ENCODE measurements around the gene SUSD1.
A peak's percentile ranks its signal among the peaks of the same experiment; 100 is the strongest.

Gene SUSD1

GRCh38 chr9:112115970-112116753 lies 58.9 kb downstream of the SUSD1 start:
- no peak for TF ChIP-seq CTCF (IDR thresholded peaks at IDR 0.05; ENCODE audit: low read depth, low read length, missing control alignments)
- H3K4me3 ChIP-seq (replicated peaks; ENCODE audit: low read depth, low read length) = no peak overlapping the region
- no peak for DNase-seq (ENCODE audit: extremely low read depth, low read depth)

GRCh38 chr9:112115109-112115508 lies 60.0 kb downstream of the SUSD1 start:
- no peak for TF ChIP-seq CTCF (IDR thresholded peaks at IDR 0.05; ENCODE audit: low read depth, low read length, missing control alignments)
- DNase-seq (ENCODE audit: extremely low read depth, low read depth) = no peak

GRCh38 chr9:112112941-112113681 lies 62.0 kb downstream of the SUSD1 start:
- TF ChIP-seq CTCF (IDR thresholded peaks at IDR 0.05; ENCODE audit: low read depth, low read length, missing control alignments) = peak; percentile 36
- H3K4me3 ChIP-seq (replicated peaks; ENCODE audit: low read depth, low read length) = no peak overlapping the region
- peak; percentile 5 for DNase-seq (ENCODE audit: extremely low read depth, low read depth)

More at GRCh38 chr9:112115109-112115508, 60.0 kb downstream of the SUSD1 start:
- H3K4me3 ChIP-seq (replicated peaks; ENCODE audit: low read depth, low read length) = no peak overlapping the region

GRCh38 chr9:112112519-112112918 lies 62.6 kb downstream of the SUSD1 start:
- TF ChIP-seq CTCF (IDR thresholded peaks at IDR 0.05; ENCODE audit: low read depth, low read length, missing control alignments) = no peak
- peak; percentile 56 for DNase-seq (ENCODE audit: extremely low read depth, low read depth)
- no peak overlapping the region for H3K4me3 ChIP-seq (replicated peaks; ENCODE audit: low read depth, low read length)

GRCh38 chr9:112111461-112111860 lies 63.6 kb downstream of the SUSD1 start:
- TF ChIP-seq CTCF (IDR thresholded peaks at IDR 0.05; ENCODE audit: low read depth, low read length, missing control alignments) = no peak
- no peak overlapping the region for H3K4me3 ChIP-seq (replicated peaks; ENCODE audit: low read depth, low read length)
- no peak for DNase-seq (ENCODE audit: extremely low read depth, low read depth)

- H3K4me3 ChIP-seq (replicated peaks; ENCODE audit: low read depth, low read length) = no peak overlapping the region
- DNase-seq (ENCODE audit: extremely low read depth, low read depth) = no peak
- TF ChIP-seq CTCF (IDR thresholded peaks at IDR 0.05; ENCODE audit: low read depth, low read length, missing control alignments) = no peak
These were observed 64.4 kb downstream of the SUSD1 start for GRCh38 chr9:112110777-112111113.
